ENCODE results near the gene NAV2. TPM values are rescaled to one million over a fixed set of nuclear protein-coding genes. Genes with fewer than 3 reads are reported as not detected.

The NAV2 gene
- total RNA-seq, 1 donor, result 11.2 TPM

DNA sequence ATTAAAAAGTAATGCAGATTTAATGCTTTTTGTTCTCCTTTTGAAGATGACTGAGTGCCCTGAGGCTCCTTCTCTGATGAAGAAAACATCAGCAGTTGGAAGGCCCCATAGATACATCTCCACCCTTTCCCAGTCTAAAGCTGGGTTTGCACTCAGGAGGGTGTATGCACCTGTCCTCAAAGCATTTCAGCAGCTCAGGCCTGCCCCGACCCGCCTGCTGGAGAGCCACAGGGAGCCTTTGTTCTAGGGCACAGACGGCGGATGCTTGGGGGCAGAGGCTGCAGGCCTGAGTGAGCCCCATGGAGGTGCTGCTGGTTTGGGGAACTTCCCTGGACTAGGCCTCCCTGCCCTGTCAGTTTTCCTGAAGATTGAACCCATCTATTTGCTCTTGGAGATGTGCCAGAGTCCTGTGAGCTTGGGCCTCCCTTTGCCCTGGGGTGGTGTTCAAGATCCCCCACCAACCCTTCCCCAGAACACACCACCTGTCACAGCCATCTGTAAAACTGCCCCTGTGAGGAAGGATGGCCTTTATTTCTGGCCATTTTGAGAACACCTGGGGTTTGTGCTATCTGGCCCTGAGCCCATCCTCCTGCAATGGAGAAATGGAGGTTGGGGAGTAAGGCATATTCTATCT, 160.0 kb downstream of the NAV2 start:
- DNase-seq (ENCODE audit: low read depth), result no peak
- H3K4me3 ChIP-seq (ENCODE audit: low read depth, low read length), result no peak overlapping the region
- TF ChIP-seq, protein P1, sequence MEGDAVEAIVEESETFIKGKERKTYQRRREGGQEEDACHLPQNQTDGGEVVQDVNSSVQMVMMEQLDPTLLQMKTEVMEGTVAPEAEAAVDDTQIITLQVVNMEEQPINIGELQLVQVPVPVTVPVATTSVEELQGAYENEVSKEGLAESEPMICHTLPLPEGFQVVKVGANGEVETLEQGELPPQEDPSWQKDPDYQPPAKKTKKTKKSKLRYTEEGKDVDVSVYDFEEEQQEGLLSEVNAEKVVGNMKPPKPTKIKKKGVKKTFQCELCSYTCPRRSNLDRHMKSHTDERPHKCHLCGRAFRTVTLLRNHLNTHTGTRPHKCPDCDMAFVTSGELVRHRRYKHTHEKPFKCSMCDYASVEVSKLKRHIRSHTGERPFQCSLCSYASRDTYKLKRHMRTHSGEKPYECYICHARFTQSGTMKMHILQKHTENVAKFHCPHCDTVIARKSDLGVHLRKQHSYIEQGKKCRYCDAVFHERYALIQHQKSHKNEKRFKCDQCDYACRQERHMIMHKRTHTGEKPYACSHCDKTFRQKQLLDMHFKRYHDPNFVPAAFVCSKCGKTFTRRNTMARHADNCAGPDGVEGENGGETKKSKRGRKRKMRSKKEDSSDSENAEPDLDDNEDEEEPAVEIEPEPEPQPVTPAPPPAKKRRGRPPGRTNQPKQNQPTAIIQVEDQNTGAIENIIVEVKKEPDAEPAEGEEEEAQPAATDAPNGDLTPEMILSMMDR (IDR thresholded peaks at IDR 0.05; ENCODE audit: insufficient read depth, low read depth, low read length), result no peak

DNA sequence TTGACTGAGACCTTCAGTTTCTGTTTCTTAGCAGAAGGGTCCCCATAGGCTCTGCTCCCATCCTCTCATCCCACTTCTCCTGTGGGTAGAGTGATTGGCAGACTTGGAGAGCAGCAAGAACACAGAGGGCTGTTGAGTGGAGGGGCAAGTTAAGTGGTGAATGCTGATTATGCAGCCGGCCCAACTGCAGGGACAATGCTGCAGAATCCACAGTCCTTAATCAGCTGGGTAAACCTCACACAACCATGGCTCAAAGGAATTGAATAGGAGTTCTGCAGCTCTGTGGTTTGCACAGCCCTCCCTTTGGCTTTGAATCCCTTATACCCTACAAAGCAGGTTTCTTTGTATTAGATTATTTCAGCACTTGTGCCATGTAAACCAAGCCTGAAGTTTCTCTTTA, 161.1 kb downstream of the NAV2 start:
- no peak overlapping the region for H3K4me3 ChIP-seq (ENCODE audit: low read depth, low read length)
- TF ChIP-seq, protein P1 (IDR thresholded peaks at IDR 0.05; ENCODE audit: insufficient read depth, low read depth, low read length), result no peak
- no peak for DNase-seq (ENCODE audit: low read depth)

DNA sequence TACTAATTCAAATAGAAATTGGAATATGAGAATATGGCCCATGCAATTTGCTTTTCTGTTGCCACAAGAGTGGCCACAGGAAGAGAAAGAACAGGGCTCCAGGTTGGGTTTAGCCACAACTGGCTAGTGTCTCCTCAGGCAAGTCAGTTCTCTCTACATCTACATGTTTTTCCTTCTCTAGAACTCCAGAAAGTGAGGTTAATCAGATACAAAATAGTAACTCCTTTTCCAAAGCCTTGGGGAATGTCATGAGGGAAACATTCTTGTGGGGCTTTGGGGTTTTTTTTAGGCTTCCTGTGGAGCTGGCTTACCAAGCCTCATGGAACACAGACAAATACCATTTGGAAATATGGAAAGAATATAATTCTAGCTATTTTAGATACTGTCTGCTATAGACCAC, 161.6 kb downstream of the NAV2 start:
- no peak for DNase-seq (ENCODE audit: low read depth)
- TF ChIP-seq, protein P1 (IDR thresholded peaks at IDR 0.05; ENCODE audit: insufficient read depth, low read depth, low read length), result no peak
- H3K4me3 ChIP-seq (ENCODE audit: low read depth, low read length), result no peak overlapping the region

DNA sequence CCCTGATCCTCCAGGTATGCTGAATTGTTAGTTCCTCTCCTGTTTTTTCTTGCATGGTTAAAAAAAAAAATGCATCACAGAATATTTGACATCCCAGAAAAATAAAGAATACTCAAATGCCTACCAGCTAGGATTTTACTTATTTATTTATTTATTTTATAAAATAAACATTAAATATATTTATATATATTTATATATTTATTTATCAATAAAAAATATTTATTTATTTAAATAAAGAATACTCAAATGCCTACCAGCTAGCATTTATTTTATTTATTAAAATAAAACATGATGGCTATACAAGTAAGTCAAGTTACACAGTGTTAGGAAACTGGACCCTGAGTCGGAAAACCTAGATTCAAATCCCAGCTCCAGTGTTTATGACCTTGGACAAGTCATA, 164.1 kb downstream of the NAV2 start:
- TF ChIP-seq, protein P1 (IDR thresholded peaks at IDR 0.05; ENCODE audit: insufficient read depth, low read depth, low read length), result no peak
- no peak overlapping the region for H3K4me3 ChIP-seq (ENCODE audit: low read depth, low read length)
- DNase-seq (ENCODE audit: low read depth), result no peak

DNA sequence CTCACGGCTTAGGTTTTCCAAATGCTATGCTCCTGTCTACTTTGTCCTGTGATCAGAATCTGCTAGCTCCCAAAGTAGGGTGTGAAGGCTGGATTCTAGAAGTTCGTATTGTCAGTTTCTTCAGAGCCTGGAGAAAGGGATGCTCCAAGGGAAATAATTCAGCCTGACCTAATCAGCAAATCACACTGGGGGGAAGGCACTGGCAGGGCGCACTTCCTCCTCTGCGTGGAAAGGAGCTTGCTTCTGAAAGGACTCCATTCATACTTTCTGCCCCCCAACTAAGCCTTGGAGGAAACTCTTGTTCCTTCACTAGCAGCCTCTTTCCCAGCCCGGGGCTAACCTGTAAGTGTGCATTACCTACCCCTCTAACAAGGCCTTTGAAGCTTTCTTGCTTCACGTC, 165.9 kb downstream of the NAV2 start:
- DNase-seq (ENCODE audit: low read depth), result no peak
- H3K4me3 ChIP-seq (ENCODE audit: low read depth, low read length), result no peak overlapping the region
- TF ChIP-seq, protein P1 (IDR thresholded peaks at IDR 0.05; ENCODE audit: insufficient read depth, low read depth, low read length), result no peak

DNA sequence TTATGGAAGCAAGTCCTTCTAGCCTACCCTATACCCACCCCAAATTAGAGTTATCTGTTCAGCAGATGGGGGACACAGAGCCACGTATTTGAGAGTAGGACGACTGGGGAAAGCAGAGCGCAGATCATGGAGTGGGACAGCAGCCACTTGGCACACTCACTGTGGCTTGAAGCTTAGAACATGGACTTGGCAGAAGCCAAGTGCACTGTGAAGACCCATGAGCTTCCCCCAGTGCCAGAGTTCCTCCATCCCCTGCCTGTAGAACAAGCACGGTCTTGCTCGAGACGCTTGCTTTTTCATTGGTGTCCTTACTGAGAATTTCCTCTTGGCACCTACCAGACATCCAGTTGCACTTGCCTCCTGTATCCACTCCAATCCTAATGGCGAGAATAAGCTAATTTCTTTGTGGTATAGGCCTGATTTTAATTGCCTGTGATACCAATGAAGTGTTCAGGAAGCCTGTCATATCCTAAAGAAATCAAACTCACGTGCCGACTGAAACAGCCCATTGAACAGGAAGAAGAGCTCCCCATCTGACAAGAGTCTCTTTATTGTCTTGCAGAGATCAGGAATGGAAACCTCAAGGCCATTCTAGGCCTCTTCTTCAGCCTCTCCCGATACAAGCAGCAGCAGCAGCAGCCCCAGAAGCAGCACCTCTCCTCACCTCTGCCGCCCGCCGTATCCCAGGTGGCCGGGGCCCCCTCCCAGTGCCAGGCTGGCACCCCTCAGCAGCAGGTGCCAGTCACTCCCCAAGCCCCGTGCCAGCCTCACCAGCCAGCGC, 166.9 kb downstream of the NAV2 start:
- no peak overlapping the region for H3K4me3 ChIP-seq (ENCODE audit: low read depth, low read length)
- no peak for DNase-seq (ENCODE audit: low read depth)
- TF ChIP-seq, protein P1 (IDR thresholded peaks at IDR 0.05; ENCODE audit: insufficient read depth, low read depth, low read length), result no peak

Measured in fibroblast of villous mesenchyme (primary cell).